Stimulated activated CD8-positive, alpha-beta memory T cell treated with anti-CD3 and anti-CD28 coated beads, Interleukin-15, amount 100 ng/mL, for 48 hours (primary cell): ENCODE results near the gene MRPL36.

Experiments used
- DNase-seq, 2 donors: peaks; one replicate each; pipeline ENCODE4 v3.0.0-alpha.2; 2020; ENCODE audit warnings: low read depth in 2 of 2

The MRPL36 gene

GRCh38 chr5:1781726-1782384, 17.8 kb downstream of the MRPL36 start:
- DNase-seq = no peak

DNA sequence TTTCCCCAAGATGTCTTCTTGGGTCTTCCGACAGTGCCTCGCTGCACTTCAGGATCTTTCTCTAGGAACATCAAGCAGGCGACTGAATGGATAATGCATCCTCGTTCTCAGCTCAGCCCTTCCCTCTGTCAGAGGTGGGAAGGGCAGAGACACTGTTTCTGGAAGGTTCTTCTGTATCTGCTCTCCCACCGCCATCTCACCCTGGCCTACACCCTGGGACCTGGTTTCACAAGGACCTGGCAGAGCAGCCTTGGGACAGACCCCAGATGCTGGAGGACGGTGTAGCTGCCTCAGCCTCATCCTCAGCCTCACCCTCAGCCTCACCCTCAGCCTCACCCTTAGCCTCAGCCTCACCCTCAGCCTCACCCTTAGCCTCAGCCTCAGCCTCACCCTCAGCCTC, 18.5 kb downstream of the MRPL36 start:
- no peak for DNase-seq

DNA sequence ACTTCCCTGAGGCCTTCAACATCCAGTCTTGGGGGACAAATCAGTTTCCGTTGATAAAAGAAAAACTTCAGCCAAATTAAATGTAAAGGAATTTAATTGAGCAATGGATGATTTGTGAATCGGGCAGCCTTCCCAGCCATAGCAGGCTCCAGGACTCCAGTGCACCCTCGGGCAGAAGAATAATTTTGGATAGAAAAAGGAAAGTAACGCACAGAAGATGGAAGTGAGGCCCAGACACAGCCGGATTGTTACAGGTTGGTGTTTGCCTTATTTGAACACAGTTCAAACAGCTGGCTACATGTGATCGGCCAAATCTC, 19.1 kb downstream of the MRPL36 start:
- DNase-seq = no peak

DNA sequence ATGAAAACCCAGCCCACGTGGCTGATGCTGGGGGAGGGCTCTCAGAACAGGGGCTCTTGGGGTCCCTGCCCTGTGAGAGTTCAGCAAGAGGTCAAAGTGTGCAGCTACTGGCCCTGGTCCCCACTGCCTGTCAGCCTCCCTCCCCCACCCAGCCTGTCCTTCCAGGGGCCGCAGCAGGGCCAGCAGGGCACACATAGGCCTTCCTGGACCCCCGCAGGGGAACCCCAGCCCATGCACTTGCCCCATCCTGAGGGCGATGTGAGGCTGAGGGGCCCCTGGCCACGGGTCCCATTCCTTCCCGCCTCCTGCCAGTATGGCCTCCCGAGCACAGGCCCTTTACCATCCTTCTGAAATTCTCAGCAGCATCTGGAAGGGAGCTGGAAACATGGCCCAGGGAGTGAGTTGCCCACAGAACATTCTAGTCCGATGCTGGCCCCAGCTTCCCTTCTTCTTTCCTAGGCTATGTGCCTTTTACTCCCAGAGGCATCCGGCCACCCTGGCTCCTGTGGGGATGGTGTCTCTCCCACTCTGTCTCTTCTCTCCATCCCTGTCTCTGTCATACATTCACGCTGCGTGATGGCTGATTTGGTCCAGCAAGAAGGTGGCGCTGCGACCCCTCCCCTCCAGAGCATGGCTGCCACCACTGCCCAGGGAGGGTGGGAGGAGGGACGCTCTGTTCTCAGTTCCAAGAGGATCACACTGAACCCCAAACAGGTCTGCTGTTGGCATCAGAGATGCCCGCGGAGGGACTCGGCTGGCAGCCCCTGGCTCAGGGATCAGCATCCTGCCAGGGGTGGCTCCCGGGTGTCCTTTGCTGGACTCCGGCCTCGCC, 19.6 kb downstream of the MRPL36 start:
- no peak for DNase-seq

DNA sequence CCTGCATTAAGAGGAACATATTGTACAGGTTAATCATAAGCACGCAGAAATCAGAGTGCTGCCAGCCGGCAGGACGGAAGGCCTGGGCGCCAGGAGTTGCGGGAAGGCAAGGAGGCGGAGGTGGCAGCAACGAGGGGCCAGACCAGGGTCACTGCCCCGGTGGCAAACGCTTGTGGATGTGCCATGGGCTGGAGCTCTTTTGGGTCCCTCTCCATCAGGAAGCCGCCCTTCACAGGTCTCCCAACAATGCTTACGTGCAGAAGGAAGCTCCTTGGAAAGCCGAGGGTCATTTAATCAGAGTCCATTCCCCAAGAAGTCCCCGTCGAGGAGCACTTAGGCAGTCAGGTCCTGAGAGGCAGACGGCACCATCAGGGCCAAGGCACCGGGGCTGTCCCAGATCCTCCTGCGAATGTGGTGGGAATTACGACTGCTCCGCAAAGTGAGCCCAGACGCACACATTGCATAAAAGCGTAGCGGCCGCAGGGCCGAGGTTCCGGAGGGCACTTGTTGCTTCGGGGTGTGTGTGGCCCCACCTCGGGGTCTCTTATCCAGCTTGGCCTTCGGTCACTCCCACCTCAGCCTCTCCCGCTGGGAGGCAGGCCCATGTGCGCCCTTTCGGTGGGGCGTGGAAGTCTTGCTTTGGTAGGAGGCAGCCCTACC, 20.5 kb downstream of the MRPL36 start:
- DNase-seq = no peak

GRCh38 chr5:1778138-1779020, 21.3 kb downstream of the MRPL36 start:
- no peak for DNase-seq

DNA sequence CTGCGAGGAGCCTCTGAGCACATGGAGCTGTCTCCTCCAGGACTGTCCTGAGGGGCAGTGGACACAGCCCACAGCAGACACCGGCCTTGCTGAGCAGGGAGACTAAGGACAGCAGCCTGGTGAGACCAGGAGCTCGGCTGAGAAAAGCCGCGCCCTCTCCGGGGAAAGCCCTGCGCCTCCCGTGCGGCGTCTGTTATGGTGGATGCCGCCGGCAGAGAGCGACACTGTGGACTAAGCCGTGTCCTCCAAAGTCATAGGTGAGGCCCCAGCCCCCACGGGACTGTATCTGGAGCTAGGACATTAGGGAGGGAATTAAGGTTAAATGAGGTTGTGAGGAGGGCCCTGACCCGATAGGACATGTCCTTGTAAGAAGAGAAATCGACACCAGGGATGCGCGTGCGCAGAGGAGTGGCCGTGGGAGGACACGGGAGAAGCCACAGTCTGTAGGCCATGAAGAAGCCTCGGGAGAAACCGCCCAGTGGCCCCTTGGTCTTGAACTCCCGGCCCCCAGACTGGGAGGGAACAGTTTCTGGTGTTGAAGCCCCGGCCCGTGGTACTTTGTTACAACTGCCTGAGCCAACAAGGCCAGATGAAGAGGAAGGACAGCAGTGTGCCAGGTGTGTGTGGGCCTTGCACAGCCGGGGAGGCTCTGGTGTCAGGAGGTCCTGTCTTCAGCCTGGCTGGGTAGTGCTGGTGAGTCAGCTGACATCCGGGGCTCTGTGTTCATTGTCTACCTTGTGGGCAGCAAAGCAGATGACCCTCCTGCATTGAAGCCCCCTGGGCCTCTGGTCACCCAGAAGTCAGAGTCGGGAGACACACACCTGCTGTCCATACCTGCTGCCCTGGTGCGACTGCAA, 22.1 kb downstream of the MRPL36 start:
- DNase-seq = no peak

- DNase-seq = no peak
These were observed 22.8 kb downstream of the MRPL36 start for GRCh38 chr5:1776831-1777230.

- DNase-seq = no peak
These were observed 27.0 kb downstream of the MRPL36 start for GRCh38 chr5:1772634-1773033.

DNA sequence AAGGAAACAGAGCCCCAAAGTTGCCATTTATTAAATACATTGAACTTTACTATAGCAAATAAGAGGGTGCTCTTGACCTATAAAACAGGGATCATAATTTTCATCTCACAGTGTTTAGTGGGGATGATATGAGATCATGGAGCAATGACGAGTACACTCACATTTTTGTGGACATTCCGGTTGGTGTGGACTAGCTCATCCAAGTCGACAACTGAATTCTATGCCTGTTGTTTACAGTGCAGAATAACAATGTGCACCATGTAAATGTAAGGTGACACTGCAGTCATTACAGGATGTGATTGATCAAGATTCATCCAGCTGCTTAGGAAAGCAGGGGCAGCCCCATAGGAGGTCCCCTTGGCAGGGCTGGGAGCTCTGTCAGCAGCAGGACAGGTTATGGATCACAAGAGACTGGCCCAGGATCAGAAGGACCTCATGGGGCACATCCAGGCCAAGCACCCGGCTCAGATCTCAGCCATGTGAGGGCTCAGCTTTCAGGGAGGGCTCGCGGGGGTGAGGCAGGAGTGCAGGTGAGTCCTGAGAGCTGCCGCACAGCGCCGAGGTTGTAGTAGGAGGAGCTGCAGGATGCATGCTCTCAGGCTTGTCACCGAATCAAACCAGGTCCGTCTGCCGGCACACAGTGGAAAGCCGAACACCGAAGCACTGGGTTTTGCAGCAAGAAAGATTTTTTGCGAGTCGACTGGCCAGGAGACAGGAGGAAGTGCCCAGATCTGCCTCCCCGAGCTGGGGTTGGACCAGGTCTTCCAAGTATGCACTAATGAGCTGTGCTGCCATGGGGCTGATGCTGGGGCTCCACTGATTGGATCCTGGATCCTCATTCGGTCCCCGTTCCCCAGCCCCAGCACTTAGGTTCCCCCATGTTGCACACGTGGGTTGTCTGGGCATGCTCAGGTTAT, 28.2 kb downstream of the MRPL36 start:
- no peak for DNase-seq

DNA sequence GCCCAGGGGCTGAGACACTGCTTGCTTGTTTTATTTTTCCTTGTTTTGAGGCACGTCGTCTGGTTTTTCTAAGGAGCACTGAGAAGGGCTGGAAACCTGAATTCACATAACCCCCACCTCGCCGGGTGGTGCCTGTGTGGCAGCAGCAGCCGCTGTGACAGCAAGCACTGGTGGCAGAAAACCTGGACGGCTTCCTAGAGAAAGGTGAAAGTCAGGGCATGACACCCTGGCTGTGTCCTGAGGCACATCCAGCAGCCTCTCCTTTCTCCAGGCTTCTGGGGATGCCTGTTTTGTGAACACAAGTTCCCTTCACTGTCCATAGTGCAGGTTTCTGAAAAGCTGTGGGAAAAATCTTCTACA, 29.2 kb downstream of the MRPL36 start:
- DNase-seq = no peak

DNA sequence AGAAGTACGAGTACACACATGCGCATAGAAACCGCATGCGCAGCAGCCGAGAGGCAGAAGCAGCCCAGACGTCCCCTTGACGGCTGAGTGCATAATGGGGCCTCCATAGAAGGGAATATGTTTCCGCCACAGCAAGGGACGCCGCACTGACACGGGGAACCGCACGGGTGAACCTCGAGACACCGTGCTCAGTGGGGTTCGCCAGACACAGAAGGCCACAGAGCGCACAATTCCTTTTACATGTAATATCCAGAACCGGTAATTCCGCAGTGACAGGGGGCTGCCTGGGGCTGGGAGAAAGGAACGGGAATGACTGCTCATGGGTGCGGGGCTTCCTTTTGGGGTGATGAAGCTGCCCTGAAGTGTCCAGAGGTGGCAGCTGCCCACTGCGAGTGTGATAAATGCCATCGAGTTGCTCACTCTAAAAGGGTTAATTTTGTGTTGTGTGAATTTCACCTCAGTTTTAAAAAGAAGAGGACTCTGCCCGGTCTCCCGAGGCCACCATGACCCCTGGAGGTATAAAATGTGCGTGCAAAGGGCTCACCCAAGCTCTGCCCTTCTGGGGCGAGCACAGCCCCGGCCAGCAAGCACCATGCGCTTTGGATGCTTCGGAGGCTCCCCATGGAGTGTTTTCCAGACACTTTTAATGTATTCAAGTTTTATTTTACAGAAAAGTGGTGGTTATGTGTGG, 29.7 kb downstream of the MRPL36 start:
- DNase-seq = no peak

DNA sequence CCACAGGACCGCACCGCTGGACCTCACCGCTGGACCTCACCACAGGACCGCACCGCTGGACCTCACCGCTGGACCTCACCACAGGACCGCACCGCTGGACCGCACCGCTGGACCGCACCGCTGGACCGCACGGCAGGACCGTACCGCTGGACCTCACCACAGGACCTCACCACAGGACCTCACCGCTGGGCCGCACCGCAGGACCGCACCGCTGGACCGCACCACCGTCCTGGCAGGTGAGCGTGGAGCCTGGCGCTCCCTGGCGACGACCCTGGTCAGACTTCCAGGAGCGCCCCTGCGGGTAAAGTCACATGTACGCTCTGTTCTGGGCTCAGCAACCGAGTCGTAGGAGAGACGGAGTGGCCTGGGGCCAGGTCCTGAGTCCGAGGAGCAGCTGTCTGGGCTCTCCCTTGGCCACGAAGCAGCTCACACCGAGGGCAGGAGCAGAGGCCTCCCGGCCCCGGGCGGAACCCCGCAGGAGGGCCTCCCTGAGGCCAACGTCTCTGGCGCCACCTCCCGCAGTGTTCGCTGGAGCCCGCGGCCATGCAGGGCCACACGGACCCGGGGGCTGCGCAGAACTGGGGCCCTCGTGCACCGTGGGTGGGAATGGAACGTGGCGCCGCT, 30.5 kb downstream of the MRPL36 start:
- DNase-seq = no peak

- no peak for DNase-seq
These were observed 31.2 kb downstream of the MRPL36 start for GRCh38 chr5:1768283-1769000.

DNA sequence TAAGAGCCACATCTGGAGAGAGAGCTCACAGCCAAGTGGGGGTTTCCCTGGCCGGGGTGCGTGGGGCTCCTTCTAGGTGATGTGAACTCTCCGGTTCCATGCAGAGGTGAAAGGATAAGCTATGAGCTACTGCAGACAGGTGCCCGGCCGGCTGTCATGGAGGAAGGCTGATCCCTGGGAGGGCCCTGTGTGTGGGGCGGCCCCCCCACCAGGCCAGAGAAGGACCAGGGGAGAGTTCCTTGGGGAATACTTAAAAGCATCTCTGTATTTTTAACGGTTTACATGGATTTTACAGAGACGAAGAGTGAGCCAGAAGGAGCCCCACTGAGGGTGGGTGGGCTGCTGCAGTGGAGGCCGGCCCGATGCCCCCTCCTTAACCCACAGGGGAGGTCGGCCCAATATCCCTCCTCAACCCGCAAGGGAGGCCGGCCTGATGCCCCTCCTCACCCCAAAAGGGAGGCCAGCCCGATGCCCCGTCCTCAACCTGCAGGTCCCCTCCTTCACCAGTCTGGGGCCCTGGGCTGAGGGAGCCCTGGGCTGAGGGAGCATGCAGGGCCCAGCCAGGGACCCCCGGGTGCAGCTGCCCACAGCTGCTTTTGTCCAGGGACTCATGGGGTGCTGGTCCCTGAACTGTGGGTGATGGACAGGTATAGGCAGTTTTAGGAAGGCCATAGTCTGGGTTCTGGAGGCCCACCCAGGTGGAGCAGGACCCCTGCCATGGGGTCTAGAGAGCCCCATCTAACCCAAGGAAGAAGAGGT, 31.9 kb downstream of the MRPL36 start:
- DNase-seq = no peak

DNA sequence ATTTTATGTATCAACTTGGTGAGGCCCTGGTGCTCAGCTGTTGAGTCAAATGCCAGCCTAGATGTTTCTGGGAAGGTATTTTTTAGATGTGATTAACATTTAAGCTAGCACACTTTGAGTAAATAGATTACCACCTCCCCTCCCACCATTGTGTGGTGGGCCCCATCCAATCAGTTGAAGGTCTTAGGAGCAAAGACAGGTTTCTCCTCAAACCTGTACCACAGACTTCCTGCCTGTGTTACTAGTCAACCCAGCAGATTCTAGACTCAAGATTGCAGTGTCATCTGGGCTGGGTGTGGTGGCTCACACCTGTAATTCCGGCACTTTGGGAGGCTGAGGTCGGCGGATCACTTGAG, 33.8 kb downstream of the MRPL36 start:
- DNase-seq = no peak

DNA sequence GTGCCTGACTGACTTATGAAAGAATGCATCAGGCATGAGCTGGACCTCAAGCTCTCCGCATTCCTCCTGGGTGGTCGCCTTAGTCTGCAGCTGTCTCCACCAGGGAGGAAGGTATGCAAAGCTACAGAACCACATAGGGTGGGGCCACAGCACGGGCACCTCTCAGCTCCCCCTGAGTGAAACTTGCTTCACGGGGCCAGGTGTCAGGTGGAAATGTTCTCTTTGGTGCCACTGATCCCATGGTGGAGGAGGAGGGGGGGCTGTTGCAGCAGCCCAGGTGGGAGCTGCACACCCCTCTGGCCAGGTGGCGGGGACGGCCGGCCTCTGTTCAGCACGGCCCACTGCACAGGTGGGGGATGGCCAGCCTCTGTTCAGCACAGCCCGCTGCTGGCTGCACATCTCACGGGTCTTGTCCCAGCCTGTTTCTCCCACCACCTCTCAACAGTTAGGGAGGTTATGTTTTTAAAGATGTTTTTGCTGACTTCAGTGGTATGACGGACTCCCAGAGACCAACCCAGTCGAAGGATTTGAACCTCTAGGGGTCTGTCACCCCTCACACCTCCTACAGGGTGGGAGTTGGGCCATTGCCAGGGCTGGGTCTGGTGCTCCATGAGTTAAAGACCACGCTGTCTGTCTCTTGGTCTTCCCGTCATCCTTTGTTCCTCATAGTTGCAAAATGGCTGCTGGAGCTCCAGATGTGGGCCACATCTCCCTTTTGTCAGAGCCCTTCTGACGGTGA, 34.3 kb downstream of the MRPL36 start:
- DNase-seq = no peak
